ENCODE data around the gene PFN3.
A peak's percentile ranks its signal among the peaks of the same experiment; 100 is the strongest.

The PFN3 gene, protein sequence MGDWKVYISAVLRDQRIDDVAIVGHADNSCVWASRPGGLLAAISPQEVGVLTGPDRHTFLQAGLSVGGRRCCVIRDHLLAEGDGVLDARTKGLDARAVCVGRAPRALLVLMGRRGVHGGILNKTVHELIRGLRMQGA

DNA sequence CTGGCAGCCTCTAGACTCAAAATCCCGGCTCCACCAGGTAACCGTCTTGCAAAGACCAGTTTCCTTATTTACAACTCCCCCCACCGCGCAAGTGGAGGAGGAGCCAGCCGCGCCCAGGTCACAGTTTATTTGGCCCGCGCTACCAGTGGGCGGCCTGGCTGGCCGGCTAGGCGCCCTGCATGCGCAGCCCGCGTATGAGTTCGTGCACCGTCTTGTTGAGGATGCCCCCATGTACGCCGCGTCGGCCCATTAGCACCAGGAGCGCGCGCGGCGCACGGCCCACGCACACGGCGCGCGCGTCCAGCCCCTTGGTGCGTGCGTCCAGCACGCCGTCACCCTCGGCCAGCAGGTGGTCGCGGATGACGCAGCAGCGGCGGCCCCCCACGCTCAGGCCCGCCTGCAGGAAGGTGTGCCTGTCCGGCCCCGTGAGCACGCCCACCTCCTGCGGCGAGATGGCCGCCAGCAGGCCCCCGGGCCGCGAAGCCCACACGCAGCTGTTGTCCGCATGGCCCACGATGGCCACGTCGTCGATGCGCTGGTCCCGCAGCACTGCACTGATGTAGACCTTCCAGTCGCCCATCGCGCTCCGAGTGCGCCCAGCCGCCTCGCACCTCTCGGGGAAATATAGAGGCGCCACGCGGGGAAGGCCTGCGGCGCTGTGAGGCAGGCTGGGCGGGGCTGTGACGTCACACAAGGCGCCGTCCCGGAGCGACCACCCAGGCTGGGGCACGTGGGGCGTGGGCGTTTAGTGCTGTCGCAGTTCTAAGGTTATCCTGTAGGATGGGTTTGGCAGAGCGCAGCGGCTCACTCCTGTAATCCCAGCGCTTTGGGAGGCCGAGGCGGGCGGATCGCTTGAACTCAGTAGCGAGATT is at the start of gene PFN3:
Gene PFN3, minus strand, starts transcription at position 665 of the 872 bp plus-strand sequence. Its CDS starts 85 bp downstream, at position 580.
- DNase-seq, result no peak

DNA sequence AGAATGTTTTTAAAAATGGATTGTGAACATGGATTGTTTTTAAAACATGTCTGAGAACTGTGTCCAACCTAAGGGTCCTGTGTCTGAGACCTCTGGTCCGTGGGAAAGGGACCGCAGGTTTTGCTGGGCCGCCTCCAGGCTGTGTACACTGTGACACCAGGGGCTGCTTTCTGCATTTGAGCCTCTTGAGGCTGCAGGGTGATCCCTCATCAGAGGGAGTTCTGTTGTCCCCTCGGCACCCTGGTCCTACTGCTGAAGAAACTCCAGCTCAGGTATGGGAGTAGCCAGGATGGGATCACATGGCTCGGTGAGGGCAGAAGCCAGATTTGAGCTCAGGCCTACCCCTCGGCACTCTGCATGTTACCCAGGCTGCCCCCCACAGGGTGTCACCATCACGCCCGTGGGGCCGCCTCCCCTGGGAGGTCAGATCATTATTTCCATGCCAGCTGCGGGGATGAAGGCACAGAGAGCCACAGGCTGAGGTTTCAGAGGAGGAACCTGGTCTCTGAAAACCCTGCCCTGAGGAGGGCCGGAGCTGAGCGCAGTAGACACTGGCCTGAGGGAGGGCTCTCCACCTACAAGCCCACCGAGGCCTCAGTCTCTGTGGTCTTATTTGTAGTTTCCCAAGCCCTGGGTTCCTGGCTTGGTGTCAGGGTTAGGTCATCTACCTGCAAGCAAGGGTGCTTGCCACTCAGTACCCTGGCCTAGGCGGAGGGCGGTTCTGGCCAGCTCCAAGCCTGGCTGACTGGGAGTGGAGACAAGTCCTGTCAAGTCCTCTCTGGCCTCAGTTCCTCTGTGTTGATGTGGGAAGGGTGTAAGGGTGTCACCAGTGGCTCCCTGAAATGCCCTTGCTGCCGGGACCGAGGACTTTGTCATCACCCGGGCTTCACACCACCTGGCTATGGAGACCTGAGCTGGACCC is 48.9 kb upstream of the PFN3 start:
- no peak for DNase-seq

DNA sequence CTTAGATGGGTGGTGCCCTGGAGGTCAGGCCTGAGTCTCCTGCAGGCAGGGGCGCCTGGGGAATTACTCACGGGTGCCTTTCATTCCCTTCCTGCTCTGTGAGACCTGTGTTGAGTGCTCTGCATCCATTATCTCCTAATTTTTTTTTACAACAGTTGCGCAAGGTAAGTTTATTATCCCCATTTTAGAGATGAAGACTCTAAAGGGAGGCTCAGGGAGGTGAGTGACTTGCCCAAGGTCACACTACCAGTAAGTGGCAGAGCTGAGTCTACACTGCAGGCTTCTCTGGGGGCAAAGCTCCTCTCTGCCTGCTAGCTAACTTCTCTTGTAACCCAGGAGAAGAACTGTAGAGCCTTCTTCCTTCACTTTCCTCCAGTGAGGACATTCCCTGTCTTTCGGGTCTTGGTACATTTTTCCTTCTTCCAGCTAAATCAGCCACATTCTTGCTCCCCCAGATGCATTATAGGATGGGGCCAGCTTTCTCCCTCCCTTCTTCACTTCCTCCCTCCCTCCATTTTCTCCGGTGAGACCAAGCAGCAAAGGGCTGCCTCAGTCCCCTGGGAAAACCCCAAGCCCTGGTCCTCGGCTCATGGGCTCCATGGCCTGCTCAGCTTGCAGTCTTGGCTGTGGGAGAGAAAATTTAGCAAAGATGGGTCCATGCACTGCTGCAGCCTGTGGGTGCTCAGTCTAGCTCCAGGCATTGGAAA is 47.9 kb upstream of the PFN3 start:
- DNase-seq, result no peak

DNA sequence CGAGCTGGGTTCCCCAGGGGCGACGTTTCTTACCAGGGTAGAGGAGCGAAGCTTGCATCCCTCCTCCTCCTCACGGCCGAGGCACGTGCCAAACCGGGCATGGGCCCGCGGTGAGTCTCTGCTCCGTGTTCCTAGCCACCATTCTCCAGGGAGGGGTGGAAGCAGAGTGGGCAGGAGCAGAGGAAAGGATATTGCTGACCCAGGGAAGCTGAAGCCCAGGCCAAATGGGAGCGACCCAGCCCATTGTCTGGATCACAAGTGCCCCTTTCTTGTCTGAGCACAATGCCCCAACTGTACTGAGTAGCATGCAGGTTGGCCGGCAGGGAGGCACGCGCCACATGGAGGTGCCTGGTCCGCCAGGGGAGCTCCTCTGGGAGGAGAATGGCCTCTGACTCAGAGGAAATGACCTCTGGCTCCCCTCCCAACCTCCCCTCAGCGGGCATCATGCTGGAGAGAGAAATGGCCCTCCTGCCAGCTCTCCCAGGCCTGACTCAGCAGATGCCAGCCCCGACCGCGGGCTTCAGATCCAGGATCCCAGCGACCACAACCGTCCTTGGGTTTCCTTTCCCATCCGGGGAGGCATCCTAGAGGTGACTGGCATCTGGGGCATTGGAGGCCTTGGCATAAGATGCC is 47.3 kb upstream of the PFN3 start:
- DNase-seq, result no peak

DNA sequence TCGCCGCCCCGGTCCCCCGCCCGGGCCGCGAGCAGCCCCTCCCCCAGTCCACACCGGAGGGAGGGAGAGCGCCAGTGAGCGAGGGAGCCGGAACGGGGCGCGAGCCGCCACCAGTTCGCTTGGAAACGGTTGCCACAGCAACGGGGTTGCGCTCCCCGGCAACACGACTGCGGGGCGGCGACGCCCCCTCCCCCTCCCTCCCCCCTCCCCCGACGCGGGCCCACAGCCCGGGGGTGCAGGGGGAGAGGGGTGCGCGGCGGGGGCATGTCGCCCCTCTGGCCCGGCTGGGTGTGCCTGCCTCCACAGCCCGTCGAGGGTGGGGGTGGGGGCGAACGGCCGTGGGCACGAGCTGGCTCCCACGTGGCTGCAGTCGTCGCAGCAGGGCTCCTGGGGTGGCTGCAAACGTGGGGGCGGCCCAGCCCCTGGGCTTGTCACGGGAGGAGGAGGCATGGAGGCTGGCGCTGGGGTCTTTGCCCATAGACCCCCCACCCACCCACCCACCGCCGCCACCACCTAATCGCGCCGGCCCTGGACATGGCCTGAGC is 46.7 kb upstream of the PFN3 start:
- no peak for DNase-seq

DNA sequence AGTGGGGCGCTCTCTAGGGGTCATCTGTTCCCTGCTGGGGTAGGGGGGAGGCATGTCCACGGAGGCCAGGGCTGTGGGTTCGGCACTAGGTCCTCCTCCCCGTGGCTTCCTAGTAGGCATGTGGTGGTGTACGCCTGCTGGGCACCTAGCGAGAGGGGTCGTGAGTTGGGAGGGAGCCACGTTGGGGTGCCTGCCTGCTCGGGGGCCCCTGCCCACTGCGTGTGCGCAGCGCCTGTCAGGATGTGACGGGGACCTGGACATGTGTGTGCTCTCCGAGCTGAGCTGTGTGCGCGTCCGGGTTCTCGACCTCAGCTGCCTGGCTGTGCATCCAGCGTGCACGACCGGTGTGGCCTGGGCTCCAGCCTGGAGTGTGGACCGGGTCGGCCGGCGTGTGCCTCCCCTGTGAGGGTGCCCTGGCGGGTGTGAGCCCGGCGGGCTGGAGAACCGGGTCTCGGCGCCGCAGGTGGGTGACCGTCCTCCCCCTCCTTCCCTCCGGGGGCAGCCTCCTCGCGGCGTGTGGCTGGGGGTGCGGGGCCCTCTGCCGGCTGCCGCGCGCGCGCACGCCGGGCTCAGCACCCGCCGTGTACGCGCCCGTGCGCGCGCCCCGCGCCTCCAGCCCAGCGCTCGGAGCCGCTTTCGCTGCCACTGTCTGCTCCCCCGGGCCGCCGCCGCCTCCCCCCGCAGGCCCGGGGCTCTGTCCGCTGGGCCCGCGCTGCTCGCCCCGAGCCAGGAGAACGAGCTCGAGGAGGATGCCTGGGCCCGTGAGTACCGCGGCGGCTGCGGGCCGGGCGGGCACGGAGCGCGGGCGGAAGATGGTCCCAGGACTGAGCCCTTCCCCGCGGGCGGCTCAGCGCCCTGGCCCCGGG is 46.0 kb upstream of the PFN3 start, which contains the start of gene PRR7:
Gene PRR7, plus strand, starts transcription at position 615 of the 866 bp plus-strand sequence. CDS start 8,254 bp downstream, outside the sequence.
- DNase-seq, result peak; percentile 57

DNA sequence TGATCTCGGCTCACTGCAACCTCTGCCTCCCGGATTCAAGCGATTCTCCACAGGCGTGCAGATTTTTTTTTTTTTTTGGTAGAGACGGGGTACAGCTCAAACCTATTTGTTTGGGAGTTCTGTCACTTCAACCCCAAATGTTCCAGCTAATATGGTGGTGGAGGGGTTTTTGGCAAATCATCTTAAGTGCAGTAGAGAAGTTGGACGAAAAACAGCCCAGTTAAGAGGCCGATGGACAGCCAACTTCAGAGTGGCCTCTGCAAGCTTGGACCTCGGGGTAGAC is 45.4 kb upstream of the PFN3 start:
- no peak for DNase-seq

DNA sequence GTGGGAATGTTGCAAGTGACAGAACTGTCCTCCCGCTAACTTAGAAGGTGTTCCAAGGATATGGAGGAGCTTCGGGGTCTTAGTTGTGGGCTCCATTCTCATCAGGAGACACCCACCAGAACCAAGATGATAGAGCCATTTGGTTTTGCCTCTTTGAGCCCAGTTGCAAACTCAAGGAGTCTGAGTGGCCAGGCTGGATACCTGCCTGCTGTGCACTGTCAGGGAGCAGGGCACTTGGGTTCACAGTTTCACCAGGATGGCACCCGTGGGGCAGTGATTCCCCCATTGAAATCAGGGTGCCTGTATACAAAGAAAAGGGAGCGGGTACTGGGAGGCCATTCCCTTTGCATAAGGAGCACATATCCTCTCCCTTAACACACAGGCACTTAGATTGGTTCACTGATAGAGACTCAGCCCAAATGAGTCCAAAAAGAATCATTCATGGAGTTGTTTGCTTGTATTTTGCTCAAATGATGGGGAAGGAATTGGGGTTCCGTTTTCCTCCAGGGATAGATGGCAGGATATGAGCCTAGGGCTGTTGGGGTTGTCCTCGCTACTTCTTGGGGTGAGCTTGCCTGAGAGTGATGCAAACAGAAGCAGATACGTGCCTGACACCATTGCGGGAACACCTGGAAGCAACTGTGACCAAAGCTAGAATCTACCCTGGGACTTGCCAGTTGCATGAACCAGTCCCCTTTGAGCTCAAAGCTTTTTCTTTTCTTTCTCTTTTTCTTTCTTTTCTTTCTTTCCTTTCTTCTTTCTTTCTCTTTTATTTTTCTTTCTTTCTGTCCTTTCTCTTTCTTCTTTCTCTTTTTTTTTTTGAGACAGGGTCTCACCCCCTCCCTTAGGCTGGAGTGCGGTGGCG is 44.8 kb upstream of the PFN3 start:
- DNase-seq, result no peak

DNA sequence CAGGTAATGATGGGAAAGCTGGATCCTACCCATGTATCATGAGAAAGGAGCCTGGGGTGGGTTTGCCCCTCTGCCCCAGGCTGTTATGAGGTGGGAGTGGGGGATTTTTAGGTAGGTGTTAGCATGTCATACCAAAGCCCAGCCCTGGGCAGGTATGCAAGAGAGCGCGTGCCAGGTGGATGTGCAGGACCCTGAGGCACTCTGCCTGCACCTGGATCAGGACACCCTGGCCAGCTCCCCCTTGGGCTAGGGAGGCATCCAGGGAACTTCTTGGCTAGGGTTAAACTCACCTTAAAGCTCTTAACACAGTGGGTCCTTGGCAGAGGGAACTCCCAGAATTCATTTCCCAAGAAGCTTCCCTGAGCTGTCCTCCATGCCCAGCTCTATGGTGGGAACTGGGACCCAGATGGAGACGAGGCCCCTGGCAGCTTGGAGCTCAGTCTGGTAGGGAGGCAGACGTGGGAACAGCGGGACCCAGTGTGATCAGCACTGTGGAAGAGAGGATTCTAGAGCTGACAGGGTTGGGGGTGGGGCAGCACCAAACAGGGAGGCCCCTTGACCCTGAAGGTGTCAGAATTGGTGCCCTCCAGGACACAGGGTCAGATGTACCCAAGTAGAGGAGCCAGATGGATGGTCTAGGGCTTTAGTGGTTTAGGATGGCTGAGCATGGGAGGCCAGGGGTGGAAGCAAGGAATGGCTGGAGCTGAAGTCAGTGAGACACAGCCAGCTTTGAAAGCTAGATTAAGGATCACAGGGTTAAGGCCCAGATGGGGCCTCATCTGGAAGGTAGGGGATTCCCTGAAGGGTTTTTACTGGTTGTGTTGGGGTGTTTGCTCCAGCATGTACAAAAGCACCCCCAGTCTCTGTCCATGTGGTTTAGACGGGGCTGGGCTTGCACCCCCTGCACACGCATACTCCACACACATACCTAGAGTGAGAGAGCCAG is 43.9 kb upstream of the PFN3 start:
- DNase-seq, result no peak

DNA sequence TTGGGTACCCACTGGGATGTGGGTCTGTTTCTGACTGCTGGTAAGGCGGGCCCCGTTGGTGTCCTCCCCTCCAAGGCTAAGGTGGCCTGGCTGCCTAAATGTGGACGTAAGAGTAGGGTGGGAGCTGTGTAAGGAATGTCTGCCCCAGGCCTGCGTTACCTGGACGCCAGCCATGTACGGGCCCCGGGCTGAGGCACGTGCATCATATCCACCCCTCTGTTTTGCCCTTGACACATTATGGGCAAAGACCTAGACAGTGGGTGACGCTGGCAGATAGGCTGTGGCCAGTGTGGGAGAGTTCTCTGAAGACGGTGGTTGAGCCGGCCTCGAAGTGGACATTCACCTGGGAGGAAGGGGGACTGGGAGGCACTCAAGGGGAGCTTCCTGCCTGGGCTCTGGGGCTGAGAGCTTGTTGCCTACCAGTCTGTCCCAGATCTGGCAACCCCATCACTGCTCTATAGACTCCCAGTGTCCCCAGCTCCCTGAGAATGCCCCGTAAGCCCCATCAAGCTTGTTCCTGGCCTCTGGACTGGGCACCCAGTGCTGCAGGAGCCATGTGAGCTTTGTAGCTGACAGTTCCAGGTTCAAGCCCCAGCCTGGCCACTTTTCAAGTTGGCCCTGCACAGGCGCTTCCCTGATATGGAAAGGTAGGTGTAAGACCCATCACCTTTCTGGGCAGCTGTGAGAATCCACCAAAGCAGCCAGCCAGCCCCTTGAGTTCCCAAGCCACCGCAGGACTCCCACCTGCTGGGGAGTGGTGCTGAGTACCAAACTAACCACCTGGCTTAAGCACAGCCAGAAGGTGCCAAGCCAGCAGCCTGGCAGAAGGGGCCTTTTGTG is 42.9 kb upstream of the PFN3 start:
- DNase-seq, result no peak

DNA sequence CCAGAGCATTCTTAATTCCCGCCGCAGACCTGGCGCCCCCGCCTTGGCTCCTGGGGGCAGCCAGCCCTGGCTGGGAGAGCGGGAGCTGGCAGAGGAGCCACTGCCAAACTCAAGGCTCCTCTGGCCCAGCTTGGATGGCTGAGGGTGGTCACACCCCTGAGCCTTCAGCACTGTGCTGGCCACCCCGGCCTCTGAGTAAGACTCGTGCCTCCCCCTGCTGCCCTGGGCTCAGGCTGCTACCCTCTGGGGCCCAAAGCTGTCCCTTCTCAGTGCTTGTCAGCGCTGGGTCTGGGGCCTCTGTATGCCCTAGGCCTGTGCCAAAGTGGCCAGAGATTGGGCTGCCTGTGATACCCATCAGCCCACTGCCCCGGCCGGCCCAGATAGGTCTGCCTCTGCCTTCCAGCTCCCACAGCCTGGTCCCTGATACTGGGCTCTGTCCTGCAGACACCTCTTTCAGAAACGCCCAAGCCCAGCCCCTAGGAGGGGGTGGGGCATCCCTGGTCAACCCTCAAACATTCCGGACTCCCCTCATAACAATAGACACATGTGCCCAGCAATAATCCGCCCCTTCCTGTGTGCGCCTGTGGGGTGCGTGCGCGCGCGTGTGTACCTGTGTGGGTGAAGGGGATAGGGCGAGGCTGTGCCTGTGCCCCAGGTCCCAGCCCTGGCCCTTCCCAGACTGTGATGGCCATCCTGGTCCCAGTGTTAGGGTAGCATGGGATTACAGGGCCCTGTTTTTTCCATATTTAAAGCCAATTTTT is 41.8 kb upstream of the PFN3 start:
- DNase-seq, result no peak

DNA sequence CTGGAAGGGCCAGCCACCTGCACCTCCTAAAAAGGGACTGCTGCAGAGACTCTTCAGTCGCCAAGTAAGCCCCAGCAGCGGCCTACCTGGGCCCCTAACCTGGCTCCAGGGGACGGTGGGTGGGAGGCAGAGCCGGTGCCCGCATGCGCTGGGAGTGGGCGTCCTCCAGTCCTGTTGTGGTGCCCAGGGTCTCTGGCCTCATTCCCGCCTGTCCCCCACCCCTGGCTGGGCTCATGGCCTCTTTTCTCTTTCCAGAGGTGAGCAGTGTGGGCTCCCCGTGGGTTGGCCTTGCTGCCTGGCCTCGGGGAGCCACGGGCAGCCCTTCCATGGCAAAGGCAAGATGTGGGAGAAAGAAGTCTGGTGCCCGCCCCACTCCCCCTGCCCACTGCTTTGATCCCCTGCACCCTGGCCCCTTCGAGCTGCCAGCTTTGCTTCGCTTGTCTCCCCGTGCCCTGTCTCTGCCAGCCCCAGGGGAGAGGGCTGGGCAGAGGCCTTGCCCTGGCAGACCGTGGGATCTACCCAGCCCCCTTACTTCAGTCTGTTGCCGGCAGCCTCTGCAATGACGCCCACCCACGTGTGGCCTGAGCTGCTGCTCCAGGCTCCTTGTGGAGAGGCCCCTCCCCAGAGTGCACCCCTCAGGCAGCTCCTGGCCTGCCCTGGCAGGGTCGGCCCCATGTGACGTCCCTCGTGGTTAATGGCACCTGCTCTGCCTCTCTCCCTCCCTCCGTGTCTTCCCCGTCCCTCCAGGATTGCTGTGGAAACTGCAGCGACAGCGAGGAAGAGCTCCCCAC is 40.7 kb upstream of the PFN3 start:
- DNase-seq, result no peak

DNA sequence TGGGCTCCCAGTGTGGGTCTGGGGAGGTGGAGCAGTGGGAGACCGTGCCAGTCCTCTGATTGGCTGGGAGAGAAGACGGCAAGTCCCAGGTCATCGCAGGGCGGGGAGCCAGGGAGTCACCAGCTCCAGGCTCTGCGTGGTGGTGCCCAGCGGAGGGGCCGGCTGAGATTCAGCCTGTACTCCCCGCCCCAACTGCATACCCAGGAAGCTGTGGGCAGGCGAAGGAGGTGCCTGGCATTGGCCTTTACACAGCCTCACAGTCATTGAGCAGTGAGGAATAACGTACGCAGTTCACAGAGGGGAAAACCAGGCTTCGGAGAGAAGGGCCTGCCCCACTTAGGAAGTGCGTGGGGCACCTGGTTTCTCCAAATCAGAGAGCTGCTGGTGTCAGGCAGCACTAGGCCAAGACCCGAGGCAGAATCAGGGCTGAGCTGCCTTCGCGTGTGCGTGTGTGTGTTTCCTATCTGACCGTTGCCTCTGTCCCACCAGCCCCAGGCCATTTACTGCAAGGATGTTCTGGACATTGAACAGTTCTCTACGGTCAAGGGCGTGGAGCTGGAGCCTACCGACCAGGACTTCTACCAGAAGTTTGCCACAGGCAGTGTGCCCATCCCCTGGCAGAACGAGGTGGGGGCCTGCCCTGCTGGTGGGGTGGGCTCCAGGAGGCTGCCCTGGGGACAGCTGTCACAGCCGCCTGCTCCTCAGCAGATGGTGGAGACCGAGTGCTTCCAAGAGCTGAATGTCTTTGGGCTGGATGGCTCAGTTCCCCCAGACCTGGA is 39.9 kb upstream of the PFN3 start:
- no peak for DNase-seq

DNA sequence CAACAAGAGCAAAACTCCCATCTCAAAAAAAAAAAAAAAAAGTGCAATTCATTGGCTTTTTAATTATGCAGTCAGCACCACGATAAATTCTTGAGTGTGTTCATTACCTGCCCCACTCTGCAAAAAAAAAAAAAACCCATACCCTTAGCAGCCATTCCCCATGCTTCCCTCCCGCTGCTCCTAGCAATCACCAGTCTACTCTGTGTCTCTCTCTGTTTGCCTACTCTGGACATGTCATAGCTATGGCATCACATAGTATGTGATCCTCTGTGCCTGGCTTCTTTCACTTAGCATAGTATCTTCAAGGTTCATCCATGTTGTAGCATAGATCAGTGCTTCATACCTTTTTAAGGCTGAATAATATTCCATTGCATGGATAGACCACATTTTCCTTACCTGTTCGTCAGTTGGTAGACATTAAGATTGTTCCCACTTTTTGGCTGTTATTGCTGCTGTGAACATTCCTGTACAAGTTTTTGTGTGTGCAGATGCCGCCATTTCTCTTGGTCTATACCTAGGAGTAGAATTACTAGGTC is 39.1 kb upstream of the PFN3 start:
- no peak for DNase-seq

DNA sequence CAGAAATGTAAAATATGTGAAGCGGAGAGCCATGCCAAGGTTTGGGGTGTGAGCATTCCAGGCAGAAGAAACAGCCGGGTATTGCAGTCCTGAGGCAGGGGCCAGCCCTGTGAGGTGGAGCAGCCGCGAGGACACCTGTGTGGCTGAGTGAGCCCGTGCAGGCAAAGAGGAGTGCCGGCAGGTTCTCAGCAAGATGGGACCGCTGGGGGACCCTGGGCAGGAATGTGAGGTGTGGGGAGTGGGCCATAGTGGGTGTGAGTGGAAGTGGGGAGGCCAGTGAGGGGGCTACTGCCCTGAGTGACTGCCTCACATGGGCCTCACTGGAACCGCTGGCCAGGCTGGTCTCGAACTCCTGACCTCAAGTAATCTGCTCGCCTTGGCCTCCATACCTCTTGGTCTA is 38.0 kb upstream of the PFN3 start:
- DNase-seq, result no peak

Measured in activated T-cell treated with anti-CD3 and anti-CD28 coated beads for 4 hours (primary cell).